ENCODE data around the gene PLEKHA4. TPM values are rescaled to one million over a fixed set of nuclear protein-coding genes. Genes with fewer than 3 reads are reported as not detected.
"Not testable (repeated sequence)": the region's sequence is repeated elsewhere in the genome, so short reads cannot be mapped to it uniquely, and the experiment has no call there.

Gene PLEKHA4
- total and polyA plus RNA-seq, 2 experiments from 2014 or later = 27.1 to 29.4 TPM

- H3K4me1 ChIP-seq (ENCODE audit: low read depth) = peaks cover 41% of the 10 kb centered on the region
- peak overlapping the region; percentile 99 for H3K27ac ChIP-seq
- no peaks in the 10 kb centered on the region for H3K27me3 ChIP-seq
- peaks cover 13% of the 10 kb centered on the region for H3K36me3 ChIP-seq
- TF ChIP-seq, protein P1, sequence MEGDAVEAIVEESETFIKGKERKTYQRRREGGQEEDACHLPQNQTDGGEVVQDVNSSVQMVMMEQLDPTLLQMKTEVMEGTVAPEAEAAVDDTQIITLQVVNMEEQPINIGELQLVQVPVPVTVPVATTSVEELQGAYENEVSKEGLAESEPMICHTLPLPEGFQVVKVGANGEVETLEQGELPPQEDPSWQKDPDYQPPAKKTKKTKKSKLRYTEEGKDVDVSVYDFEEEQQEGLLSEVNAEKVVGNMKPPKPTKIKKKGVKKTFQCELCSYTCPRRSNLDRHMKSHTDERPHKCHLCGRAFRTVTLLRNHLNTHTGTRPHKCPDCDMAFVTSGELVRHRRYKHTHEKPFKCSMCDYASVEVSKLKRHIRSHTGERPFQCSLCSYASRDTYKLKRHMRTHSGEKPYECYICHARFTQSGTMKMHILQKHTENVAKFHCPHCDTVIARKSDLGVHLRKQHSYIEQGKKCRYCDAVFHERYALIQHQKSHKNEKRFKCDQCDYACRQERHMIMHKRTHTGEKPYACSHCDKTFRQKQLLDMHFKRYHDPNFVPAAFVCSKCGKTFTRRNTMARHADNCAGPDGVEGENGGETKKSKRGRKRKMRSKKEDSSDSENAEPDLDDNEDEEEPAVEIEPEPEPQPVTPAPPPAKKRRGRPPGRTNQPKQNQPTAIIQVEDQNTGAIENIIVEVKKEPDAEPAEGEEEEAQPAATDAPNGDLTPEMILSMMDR (IDR thresholded peaks at IDR 0.05; ENCODE audit: low read depth, low read length) = no peak
- no peaks in the 10 kb centered on the region for H3K9me3 ChIP-seq (ENCODE audit: low read depth)
- H3K4me3 ChIP-seq = peak overlapping the region; percentile 68
- peak in 1 of 2 donors; percentile 56 for DNase-seq (ENCODE audit: low read depth in 1 of 2, low spot score in 1 of 2)
Observed at GRCh38 chr19:48873476-48874302, 5.3 kb upstream of the PLEKHA4 start.

- DNase-seq (ENCODE audit: low read depth in 1 of 2, low spot score in 1 of 2) = peak; percentile 93 to 96
- TF ChIP-seq, protein P1 (IDR thresholded peaks at IDR 0.05; ENCODE audit: low read depth, low read length) = no peak
- Histone ChIP-seq H3K4me1 (ENCODE audit: low read depth) (peaks cover 43% of the 10 kb centered on the region), H3K9me3 (ENCODE audit: low read depth) (no peaks in the 10 kb centered on the region), H3K27ac (peak overlapping the region; percentile 99), H3K27me3 (no peaks in the 10 kb centered on the region), H3K4me3 (peak overlapping the region; percentile 68), H3K36me3 (peaks cover 13% of the 10 kb centered on the region)
Observed at GRCh38 chr19:48872884-48873475, 4.6 kb upstream of the PLEKHA4 start.

- Histone ChIP-seq H3K4me1 (ENCODE audit: low read depth) (peaks cover 50% of the 10 kb centered on the region), H3K27ac (peak within 1 kb of the TSS; percentile 99)
Observed at GRCh38 chr19:48872182-48872883, 3.9 kb upstream of the PLEKHA4 start, which contains the start of gene PPP1R15A. PPP1R15A (plus strand) TSS chr19:48872421; CDS start chr19:48873234, 813 bp downstream.

DNA sequence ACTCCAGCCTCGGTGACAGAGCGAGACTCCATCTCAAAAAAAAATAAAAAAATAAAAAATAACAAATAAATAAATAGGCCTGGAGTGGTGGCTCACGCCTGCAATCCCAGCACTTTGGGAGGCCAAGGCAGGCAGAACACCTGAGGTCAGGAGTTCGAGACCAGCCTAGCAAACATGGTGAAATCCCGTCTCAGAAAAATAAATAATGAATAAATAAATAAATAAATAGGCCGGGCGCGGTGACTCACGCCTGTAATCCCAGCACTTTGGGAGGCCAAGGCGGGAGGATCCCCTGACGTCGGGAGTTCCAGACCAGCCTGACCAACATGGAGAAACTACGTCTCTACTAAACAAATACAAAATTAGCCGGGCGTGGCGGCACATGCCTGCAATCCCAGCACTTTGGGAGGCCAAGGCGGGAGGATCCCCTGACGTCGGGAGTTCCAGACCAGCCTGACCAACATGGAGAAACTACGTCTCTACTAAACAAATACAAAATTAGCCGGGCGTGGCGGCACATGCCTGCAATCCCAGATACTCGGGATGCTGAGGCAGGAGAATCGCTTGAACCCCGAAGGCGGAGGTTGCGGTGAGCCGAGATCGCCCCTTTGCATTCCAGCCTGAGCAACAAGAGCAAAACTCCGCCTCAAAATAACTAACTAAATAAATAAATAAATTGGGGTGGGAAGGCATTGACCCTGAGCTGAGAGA is 3.2 kb upstream of the PLEKHA4 start:
- H3K9me3 ChIP-seq (ENCODE audit: low read depth); H3K27me3 ChIP-seq; H3K4me3 ChIP-seq; DNase-seq (ENCODE audit: low read depth in 1 of 2, low spot score in 1 of 2): not testable (repeated sequence)
- Histone ChIP-seq H3K27ac (peak overlapping the region; percentile 28), H3K4me1 (ENCODE audit: low read depth) (peaks cover 57% of the 10 kb centered on the region), H3K36me3 (peaks cover 13% of the 10 kb centered on the region)

More at GRCh38 chr19:48872182-48872883, 3.9 kb upstream of the PLEKHA4 start, which contains the start of gene PPP1R15A:
- DNase-seq (ENCODE audit: low read depth in 1 of 2, low spot score in 1 of 2) = peak; percentile 96 to 98
- no peaks in the 10 kb centered on the region for H3K9me3 ChIP-seq (ENCODE audit: low read depth)
- peaks cover 13% of the 10 kb centered on the region for H3K36me3 ChIP-seq
- H3K27me3 ChIP-seq = no peaks in the 10 kb centered on the region
- TF ChIP-seq, protein P1 (IDR thresholded peaks at IDR 0.05; ENCODE audit: low read depth, low read length) = no peak
- H3K4me3 ChIP-seq = peak within 1 kb of the TSS; percentile 68

GRCh38 chr19:48870048-48870447 is 1.6 kb upstream of the PLEKHA4 start:
- Histone ChIP-seq H3K27me3 (no peaks in the 10 kb centered on the region), H3K9me3 (ENCODE audit: low read depth) (no peaks in the 10 kb centered on the region), H3K36me3 (peaks cover 9% of the 10 kb centered on the region), H3K4me1 (ENCODE audit: low read depth) (peaks cover 46% of the 10 kb centered on the region), H3K27ac (no peak overlapping the region), H3K4me3 (no peak overlapping the region)
- TF ChIP-seq, protein P1 (IDR thresholded peaks at IDR 0.05; ENCODE audit: low read depth, low read length) = no peak
- DNase-seq (ENCODE audit: low read depth in 1 of 2, low spot score in 1 of 2) = no peak
